Activated naive CD8-positive, alpha-beta T cell treated with anti-CD3 and anti-CD28 coated beads for 36 hours (primary cell): ENCODE results near the gene CCDC88C. TPM values are rescaled to one million over a fixed set of nuclear protein-coding genes. Genes with fewer than 3 reads are reported as not detected.
A peak's percentile ranks its signal among the peaks of the same experiment; 100 is the strongest.
"Not testable (repeated sequence)": the region's sequence is repeated elsewhere in the genome, so short reads cannot be mapped to it uniquely, and the experiment has no call there.

Experiments
- DNase-seq: peaks from one replicate; pipeline ENCODE4 v3.0.0; 2021
- H3K27ac Mint-ChIP-seq: one replicate; pipeline ENCODE4 v1.8.0; 2022; ENCODE audit warnings: mild to moderate bottlenecking, moderate library complexity, mixed read lengths
- H3K27me3 Mint-ChIP-seq: one replicate; pipeline ENCODE4 v1.8.0; 2022; ENCODE audit warnings: mild to moderate bottlenecking, mixed read lengths
- H3K36me3 Mint-ChIP-seq: one replicate; pipeline ENCODE4 v1.8.0; 2021; ENCODE audit warnings: mild to moderate bottlenecking, mixed read lengths
- H3K4me1 Mint-ChIP-seq: one replicate; pipeline ENCODE4 v1.8.0; 2021; ENCODE audit warnings: mixed read lengths
- H3K4me3 Mint-ChIP-seq: one replicate; pipeline ENCODE4 v1.8.0; 2022; ENCODE audit warnings: mild to moderate bottlenecking, moderate library complexity, mixed read lengths
- H3K9me3 Mint-ChIP-seq: one replicate; pipeline ENCODE4 v1.8.0; 2022; ENCODE audit warnings: mixed read lengths
- total RNA-seq, 2 experiments: library from RNA; stranded (reverse); gene quantifications; one replicate each; pipeline ENCODE4 v1.2.3, GENCODE V29; 2021

The CCDC88C gene, protein sequence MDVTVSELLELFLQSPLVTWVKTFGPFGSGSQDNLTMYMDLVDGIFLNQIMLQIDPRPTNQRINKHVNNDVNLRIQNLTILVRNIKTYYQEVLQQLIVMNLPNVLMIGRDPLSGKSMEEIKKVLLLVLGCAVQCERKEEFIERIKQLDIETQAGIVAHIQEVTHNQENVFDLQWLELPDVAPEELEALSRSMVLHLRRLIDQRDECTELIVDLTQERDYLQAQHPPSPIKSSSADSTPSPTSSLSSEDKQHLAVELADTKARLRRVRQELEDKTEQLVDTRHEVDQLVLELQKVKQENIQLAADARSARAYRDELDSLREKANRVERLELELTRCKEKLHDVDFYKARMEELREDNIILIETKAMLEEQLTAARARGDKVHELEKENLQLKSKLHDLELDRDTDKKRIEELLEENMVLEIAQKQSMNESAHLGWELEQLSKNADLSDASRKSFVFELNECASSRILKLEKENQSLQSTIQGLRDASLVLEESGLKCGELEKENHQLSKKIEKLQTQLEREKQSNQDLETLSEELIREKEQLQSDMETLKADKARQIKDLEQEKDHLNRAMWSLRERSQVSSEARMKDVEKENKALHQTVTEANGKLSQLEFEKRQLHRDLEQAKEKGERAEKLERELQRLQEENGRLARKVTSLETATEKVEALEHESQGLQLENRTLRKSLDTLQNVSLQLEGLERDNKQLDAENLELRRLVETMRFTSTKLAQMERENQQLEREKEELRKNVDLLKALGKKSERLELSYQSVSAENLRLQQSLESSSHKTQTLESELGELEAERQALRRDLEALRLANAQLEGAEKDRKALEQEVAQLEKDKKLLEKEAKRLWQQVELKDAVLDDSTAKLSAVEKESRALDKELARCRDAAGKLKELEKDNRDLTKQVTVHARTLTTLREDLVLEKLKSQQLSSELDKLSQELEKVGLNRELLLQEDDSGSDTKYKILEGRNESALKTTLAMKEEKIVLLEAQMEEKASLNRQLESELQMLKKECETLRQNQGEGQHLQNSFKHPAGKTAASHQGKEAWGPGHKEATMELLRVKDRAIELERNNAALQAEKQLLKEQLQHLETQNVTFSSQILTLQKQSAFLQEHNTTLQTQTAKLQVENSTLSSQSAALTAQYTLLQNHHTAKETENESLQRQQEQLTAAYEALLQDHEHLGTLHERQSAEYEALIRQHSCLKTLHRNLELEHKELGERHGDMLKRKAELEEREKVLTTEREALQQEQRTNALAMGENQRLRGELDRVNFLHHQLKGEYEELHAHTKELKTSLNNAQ (N-terminal part only)
- total RNA-seq = 10 to 100 TPM; 55.1 to 56.7 TPM

- peak within 1 kb of the TSS; percentile 98 for H3K4me3 Mint-ChIP-seq
- peaks cover 38% of the 10 kb centered on the region for H3K4me1 Mint-ChIP-seq
- H3K9me3 Mint-ChIP-seq = no peaks in the 10 kb centered on the region
Observed at GRCh38 chr14:91417120-91417982, at the start of gene CCDC88C. Gene CCDC88C (minus strand): TSS chr14:91417820. CDS start chr14:91417690, 130 bp downstream.

DNA sequence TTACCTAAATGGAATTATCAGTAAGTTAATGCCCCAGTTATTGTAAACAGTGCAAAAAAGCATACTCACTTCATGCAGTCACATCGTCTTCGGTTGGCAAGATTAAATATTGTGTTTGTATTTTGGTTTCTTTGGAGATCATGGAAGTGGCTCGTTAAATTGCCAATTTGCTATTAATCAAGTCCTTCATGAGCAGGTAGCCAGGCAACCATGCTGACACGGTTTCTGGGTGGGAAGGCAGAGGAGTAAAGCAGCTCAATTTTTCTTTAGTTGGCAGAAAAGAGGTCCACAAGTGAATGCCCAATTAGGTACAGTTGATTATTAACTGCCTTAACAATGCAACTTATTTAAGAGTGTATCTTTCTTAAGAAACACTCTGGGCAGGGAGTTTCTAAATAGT, 48.6 kb upstream of the CCDC88C start:
- H3K36me3 Mint-ChIP-seq = peaks cover 45% of the 10 kb centered on the region
- H3K27me3 Mint-ChIP-seq = no peaks in the 10 kb centered on the region
- H3K27ac Mint-ChIP-seq = peak overlapping the region; percentile 85
- no peak for DNase-seq
- H3K4me3 Mint-ChIP-seq = no peak overlapping the region
- no peaks in the 10 kb centered on the region for H3K9me3 Mint-ChIP-seq
- peaks cover 43% of the 10 kb centered on the region for H3K4me1 Mint-ChIP-seq

More at GRCh38 chr14:91417120-91417982, at the start of gene CCDC88C:
- Mint-ChIP-seq H3K27me3 (no peaks in the 10 kb centered on the region), H3K36me3 (peaks cover 37% of the 10 kb centered on the region), H3K27ac (peak within 1 kb of the TSS; percentile 100)
- peak; percentile 85 for DNase-seq

DNA sequence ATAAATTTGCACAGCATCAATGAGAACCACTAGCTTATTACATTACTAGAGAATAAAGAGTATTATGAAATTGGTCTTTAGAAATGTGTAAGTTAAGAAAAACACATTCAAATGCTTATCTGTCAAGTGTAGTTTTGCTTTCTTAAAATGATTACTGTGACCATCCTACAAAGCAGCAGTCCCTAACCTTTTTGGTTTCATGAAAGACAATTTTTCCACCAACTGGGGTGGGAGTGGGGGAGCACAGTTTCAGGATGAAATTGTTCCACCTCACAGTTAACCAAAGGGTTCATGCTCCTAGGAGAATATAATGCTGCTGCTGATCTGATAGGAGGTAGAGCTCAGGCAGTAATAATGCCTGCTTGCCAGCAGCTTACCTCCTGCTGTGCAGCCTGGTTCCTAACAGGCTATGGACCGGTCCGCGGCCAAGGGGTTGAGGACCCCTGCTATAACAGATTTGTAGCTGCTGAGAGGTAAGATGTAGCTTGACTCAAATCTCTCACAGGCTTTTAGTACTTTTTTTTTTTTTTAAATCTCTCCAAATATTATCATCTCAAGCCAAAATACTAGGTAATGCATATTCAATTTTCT, 47.1 kb upstream of the CCDC88C start:
- Mint-ChIP-seq H3K27ac (peak overlapping the region; percentile 36), H3K9me3 (no peaks in the 10 kb centered on the region), H3K36me3 (peaks cover 45% of the 10 kb centered on the region), H3K27me3 (no peaks in the 10 kb centered on the region), H3K4me1 (peaks cover 35% of the 10 kb centered on the region), H3K4me3 (no peak overlapping the region)
- DNase-seq = peak; percentile 33

DNA sequence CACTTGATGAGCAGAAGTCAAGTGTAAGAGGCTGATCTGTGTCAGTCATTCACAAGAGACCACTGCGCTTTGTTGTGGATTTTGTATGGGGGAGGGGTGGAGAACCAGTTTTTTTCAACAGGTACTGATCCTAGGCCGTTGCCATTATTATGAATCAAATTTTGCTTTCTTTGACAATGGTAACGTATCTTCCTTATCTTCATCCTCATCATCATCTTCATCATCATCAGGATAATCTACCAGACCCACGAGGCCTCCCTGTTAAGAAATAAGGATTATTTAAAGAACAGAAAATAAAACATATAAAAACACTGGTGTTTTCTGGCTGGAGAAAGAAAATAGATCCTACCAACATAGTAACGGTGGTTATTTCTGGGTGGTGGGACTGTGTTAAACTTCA, 41.0 kb upstream of the CCDC88C start:
- DNase-seq = no peak
- Mint-ChIP-seq H3K4me1 (peaks cover 34% of the 10 kb centered on the region), H3K27ac (no peak overlapping the region), H3K27me3 (no peaks in the 10 kb centered on the region), H3K36me3 (peaks cover 60% of the 10 kb centered on the region), H3K9me3 (no peaks in the 10 kb centered on the region), H3K4me3 (no peak overlapping the region)

- DNase-seq = no peak
- H3K27me3 Mint-ChIP-seq = no peaks in the 10 kb centered on the region
- H3K9me3 Mint-ChIP-seq = no peaks in the 10 kb centered on the region
- peak overlapping the region; percentile 7 for H3K27ac Mint-ChIP-seq
- peaks cover 50% of the 10 kb centered on the region for H3K36me3 Mint-ChIP-seq
- peaks cover 36% of the 10 kb centered on the region for H3K4me1 Mint-ChIP-seq
- no peak overlapping the region for H3K4me3 Mint-ChIP-seq
Observed at GRCh38 chr14:91456283-91456682, 38.7 kb upstream of the CCDC88C start.

DNA sequence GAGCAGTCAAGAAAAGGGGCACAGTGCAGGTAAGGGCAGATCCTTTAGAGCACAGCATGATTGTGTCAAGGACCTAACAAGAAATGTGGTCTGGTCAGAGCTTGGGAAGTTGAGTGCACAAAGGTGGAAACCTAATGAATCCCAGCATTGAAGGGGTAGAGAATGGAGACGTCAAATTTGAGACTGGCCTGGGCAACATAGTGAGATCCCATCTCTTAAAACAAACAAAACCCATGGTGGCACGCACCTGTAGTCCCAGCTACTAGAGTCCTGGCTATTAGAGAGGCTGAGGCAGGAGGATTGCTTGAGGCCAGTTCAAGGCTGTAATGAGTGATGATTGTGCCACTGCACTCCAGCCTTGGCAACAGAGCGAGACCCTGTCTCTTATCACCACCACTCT, 37.0 kb upstream of the CCDC88C start:
- H3K27me3 Mint-ChIP-seq = no peaks in the 10 kb centered on the region
- H3K9me3 Mint-ChIP-seq = no peaks in the 10 kb centered on the region
- peak overlapping the region; percentile 2 for H3K27ac Mint-ChIP-seq
- peaks cover 36% of the 10 kb centered on the region for H3K4me1 Mint-ChIP-seq
- DNase-seq = no peak
- H3K4me3 Mint-ChIP-seq = no peak overlapping the region
- H3K36me3 Mint-ChIP-seq = peaks cover 37% of the 10 kb centered on the region

- H3K27me3 Mint-ChIP-seq = no peaks in the 10 kb centered on the region
- H3K36me3 Mint-ChIP-seq = peaks cover 36% of the 10 kb centered on the region
- H3K4me3 Mint-ChIP-seq = no peak overlapping the region
- H3K27ac Mint-ChIP-seq = peak overlapping the region; percentile 43
- no peak for DNase-seq
- H3K4me1 Mint-ChIP-seq = peaks cover 36% of the 10 kb centered on the region
- H3K9me3 Mint-ChIP-seq = no peaks in the 10 kb centered on the region
Observed at GRCh38 chr14:91454155-91454554, 36.5 kb upstream of the CCDC88C start.

- Mint-ChIP-seq H3K9me3 (no peaks in the 10 kb centered on the region), H3K36me3 (peaks cover 35% of the 10 kb centered on the region), H3K4me3 (no peak overlapping the region), H3K27ac (peak overlapping the region; percentile 43), H3K4me1 (peaks cover 36% of the 10 kb centered on the region), H3K27me3 (no peaks in the 10 kb centered on the region)
- DNase-seq = no peak
Observed at GRCh38 chr14:91453744-91454143, 36.1 kb upstream of the CCDC88C start.

GRCh38 chr14:91444335-91445020, 26.9 kb upstream of the CCDC88C start:
- H3K27ac Mint-ChIP-seq = no peak overlapping the region
- no peaks in the 10 kb centered on the region for H3K4me1 Mint-ChIP-seq
- H3K36me3 Mint-ChIP-seq = no peaks in the 10 kb centered on the region
- H3K27me3 Mint-ChIP-seq = no peaks in the 10 kb centered on the region
- H3K4me3 Mint-ChIP-seq = no peak overlapping the region
- no peaks in the 10 kb centered on the region for H3K9me3 Mint-ChIP-seq
- DNase-seq = no peak

GRCh38 chr14:91439345-91439744, 21.7 kb upstream of the CCDC88C start:
- Mint-ChIP-seq H3K4me1 (no peaks in the 10 kb centered on the region), H3K27ac (no peak overlapping the region), H3K9me3 (peaks cover 3% of the 10 kb centered on the region), H3K27me3 (no peaks in the 10 kb centered on the region), H3K36me3 (peaks cover 5% of the 10 kb centered on the region), H3K4me3 (no peak overlapping the region)
- DNase-seq = no peak

DNA sequence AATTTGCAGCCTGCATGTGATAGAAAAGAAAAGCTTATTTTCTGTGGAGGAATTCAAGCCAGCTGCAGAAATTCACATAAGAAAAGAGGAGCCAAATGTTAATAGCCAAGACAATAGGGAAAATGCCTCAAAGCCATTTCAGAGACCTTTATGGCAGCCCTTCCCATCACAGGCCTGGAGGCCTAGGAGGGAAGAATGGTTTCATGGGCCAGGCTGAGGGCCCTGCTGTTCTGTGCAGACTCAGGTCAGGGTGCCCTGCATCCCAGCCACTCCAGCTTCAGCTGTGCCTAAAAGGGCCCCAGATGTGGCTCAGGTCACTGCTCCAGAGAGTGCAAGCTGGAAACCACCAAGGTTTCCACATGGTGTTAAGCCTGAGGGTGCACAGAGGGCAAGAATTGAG, 21.2 kb upstream of the CCDC88C start:
- Mint-ChIP-seq H3K4me1 (no peaks in the 10 kb centered on the region), H3K27me3 (no peaks in the 10 kb centered on the region), H3K27ac (no peak overlapping the region), H3K36me3 (peaks cover 5% of the 10 kb centered on the region), H3K9me3 (peaks cover 3% of the 10 kb centered on the region), H3K4me3 (no peak overlapping the region)
- DNase-seq = no peak

- DNase-seq, H3K9me3 Mint-ChIP-seq, H3K27ac Mint-ChIP-seq, H3K4me3 Mint-ChIP-seq, H3K27me3 Mint-ChIP-seq, H3K4me1 Mint-ChIP-seq, H3K36me3 Mint-ChIP-seq: not testable (repeated sequence)
Observed at GRCh38 chr14:91436266-91436665, 18.6 kb upstream of the CCDC88C start.

DNA sequence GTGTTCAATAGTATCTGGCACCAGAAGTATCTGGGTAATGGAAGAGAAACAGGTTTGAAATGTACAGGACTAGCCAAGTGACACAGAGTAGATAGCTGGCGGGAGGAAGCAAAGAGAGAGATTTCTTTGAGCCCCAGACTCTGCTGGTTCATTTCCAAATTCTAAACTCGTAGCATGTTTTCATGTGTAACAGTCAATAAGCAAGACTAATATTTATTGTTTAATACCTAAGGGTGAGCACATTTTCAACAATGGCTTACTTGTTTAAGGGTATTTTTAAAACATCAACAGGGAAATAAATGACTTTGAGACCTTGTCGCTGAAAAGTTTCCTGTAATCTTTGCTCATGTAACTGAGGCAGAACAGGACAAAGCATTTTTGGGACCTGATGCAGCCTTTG, 11.8 kb upstream of the CCDC88C start:
- Mint-ChIP-seq H3K4me3 (no peak overlapping the region), H3K36me3 (no peaks in the 10 kb centered on the region), H3K9me3 (no peaks in the 10 kb centered on the region), H3K27ac (no peak overlapping the region), H3K4me1 (peaks cover 11% of the 10 kb centered on the region), H3K27me3 (no peaks in the 10 kb centered on the region)
- DNase-seq = no peak
